Dedifferentiated amniotic fluid mesenchymal stem cell (primary cell): ENCODE results near the gene HOMER2.
"Not testable (repeated sequence)": the region's sequence is repeated elsewhere in the genome, so short reads cannot be mapped to it uniquely, and the experiment has no call there.

Source experiments
- DNase-seq: peaks from one replicate; pipeline ENCODE4 v3.0.0-alpha.2; 2016; ENCODE audit errors: extremely low spot score

Gene HOMER2

DNA sequence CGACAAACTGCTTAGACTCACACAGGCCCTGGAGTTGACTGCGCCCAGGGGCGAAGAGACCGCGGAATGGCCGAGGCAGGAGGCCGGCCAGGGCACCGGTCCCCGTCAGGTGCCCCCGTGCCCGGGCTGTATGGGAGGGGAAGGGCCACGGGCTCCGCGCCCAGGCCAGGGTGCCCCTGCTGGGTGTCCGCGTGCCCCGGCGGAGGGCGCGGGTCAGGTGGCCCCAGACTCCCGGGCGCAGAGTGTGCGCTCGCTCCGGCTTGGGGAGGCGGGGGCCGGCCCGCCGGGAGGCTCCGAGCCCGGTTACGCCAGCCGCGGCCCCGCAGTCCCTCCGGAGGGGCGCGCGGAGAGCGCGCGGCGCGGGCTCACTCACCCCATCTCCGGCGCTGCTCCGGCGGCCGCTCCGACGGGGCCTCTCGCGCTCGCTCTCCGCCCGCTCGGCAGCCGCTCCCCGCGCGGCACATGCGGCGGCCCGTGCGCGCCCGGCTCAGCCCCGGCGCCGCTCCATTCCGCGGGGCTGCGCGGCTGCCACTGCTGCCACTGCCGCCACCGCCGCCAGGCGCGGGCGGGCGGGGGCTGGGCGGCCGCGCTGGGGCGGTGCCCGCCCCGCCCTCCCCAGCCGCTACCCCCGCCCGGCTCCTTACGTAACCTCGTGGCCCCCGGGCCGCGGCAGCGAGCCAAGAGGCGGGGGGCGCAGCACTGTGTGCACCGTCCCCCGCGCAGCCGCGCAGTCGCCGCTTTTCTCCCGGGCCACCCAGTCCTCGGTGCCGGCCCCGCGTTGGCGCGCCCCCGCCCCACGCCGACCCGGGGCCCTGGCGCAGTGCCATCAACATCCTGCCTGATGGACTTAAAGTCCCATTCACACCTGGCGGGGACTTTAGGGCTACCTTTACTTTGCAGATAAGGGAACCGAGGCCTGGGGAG lies at the start of gene HOMER2:
Gene HOMER2, minus strand, starts transcription at position 563 of the 924 bp plus-strand sequence. Its CDS starts 185 bp downstream, at position 378.
- DNase-seq, result no peak

DNA sequence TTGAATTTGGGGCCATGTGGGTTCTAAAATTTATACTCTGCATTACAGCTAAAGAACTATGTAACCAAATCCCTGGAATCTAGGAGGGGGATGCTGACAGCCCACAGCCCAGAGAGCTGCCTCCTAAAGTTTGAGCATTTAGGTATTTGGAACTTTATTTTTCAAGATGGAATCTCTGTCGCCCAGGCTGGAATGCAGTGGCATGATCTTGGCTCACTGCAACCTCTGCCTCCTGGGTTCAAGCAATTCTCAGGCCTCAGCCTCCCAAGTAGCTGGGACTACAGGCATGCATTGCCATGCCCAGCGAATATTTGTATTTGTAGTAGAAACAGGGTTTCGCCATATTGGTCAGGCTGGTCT lies 48.1 kb upstream of the HOMER2 start:
- DNase-seq, result not testable (repeated sequence)

DNA sequence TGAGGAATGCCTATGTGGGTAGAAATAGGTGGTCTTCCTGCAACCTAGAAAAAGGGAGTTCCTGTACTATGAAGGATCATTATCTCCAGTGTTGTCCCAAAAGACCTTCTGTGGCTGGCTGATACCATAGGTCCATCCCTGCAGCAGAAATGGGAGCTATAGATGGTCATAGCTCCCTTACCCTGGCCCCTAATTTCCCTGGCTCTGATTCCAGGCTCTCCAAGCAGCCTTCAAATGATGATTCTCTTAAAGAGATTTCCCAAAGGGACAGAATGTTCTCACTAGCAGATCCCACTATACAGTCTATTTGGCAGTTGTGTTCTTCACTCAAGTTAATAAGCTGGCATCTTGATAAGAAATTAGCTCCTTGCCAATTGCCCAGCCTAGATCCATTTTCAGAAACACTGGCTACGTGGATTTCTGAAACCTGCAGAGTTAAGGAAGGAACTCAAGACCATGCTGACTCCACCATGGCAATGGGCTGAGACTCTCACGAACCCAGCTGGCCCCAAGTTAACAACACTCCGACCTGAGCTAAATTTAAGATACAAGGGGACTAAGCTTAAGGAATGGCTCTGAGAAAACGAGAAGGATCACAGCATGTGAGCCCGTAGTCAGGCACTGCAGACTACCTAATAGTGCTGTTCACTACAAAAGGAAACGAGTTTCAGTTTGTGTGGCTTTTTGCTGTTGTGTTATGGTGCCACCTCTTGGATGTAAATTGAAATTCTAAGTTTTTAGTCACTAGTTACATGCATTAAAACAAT lies 47.6 kb upstream of the HOMER2 start:
- peak; percentile 48 for DNase-seq

DNA sequence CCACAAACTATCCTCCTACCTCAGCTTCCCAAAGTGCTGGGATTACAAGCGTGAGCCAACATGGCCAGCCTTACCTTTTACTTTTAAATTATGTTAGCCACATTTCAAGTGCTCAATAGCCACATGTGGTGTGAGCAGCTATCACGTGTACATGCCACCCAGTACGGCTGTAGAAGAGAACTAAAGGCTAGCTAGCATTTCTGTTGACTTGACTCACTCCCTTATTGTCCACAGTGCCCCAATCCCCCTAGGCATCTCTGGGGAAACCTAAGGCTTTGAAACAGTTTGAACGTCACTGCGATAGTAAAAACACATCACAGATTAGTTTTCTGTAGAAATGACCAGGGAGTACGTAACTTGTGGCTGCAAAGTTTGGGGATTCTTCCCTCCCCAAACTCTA lies 46.9 kb upstream of the HOMER2 start:
- DNase-seq, result no peak

DNA sequence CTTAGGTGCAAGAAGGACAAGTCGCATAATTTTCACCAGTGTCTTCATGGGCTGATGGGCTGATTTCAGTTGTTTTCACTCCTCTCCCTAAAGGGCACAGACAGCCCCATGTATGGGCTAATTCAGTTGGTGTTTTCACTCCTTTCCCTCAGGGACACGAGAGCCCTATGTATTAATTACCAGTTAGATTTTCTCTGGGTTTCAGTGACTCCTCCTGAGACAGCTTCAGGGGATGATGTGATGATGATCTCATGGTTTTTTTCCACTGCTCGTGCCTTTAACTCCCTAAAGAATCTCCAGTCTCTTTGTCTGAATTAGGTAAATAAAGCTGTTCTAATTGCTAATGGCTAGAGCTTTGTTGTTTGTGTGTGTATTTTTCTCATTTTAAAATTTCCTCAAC lies 43.4 kb upstream of the HOMER2 start:
- no peak for DNase-seq

GRCh38 chr15:82995076-82995475 lies 42.6 kb upstream of the HOMER2 start:
- no peak for DNase-seq

GRCh38 chr15:82993144-82993543 lies 40.6 kb upstream of the HOMER2 start:
- no peak for DNase-seq

DNA sequence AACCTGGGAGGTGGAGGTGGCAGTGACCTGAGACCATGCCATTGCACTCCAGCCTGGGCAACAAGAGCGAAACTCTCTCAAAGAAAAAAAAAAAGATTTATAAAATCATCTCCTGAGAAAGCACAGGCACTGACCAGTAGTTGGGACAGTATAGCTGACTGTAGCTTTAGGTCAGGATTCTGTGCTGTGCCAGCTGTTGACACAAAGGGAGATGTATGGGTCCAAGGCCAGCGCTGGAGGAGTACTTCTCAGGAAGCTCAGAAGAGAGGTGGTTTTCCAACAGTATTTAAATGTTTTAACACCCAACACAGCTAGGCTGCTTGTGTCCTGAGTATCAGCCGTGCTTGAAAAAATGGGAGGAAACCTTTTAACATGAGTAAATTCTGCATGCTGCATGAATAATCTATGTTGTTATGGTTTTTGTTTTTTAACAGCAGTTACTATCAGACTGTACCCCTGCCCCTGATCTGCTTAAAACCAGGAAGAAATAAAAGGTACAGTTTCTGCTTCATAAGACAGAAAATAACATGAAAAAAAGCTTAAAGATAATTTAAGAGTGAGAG lies 40.0 kb upstream of the HOMER2 start:
- no peak for DNase-seq

- DNase-seq, result no peak
Measured at GRCh38 chr15:82986442-82986780, 33.9 kb upstream of the HOMER2 start.

DNA sequence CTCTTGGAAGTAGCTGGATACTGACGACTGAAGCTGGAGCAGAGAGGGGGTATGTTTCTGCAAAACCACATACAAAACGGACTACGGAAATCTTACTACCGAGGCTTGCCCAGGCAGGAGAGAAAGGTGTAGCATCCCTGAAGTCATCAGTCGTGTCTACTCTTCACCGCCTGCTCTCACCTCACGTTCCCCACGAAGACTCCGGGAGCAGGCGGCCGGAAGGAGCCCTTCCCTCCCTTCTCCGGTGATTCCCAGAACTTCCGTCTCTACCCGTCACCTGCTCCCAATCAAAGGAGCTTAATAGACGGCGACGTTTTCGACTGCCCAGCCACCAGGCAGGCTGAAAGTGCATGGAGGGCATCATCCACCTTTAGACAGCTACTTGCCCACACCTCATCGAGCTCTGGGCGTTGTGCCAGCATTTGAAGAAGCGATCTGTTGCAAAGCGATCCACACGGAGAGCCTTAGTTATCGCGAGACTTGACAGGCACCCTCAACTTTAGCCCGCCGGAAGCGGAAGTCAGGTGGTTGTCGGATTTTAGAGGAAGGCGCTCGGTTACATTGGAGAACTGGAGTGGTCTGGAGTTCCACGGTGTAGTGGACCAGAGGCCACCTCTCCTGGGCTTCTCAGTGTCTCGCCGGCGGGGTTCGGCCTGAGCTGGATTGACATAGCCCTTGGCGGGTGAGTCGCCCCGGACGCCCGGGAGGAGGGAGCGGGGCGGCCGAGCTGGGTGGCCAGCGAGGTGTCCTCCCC lies 33.3 kb upstream of the HOMER2 start, which contains the start of gene RAMAC:
Gene RAMAC, plus strand, starts transcription at position 523 of the 754 bp plus-strand sequence. CDS start 2,809 bp downstream, outside the sequence.
- DNase-seq, result peak; percentile 97

GRCh38 chr15:82980981-82981380 lies 28.5 kb upstream of the HOMER2 start:
- no peak for DNase-seq

- no peak for DNase-seq
Measured at GRCh38 chr15:82979726-82980125, 27.2 kb upstream of the HOMER2 start.

- DNase-seq, result no peak
Measured at GRCh38 chr15:82978438-82978837, 25.9 kb upstream of the HOMER2 start.

GRCh38 chr15:82977076-82977475 lies 24.6 kb upstream of the HOMER2 start:
- no peak for DNase-seq

DNA sequence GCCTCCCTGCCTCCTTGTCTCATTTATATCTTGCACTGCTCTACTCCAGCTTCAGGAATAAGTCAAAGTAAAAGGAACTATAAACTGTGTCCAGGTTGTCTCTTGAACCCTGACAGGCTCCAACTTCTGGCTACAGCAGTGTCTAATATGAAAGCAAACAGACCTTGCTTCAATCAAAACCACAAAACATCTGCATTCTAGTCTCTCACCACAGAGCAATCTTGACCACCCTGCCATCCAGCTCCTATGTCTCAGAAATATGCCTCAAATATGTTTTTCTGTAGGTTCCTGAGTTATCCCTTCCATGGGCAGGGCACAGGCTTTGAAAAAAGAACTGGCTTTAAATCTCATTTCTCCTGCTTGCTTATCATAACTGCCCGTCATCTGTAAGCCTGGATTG lies 20.5 kb upstream of the HOMER2 start:
- no peak for DNase-seq

GRCh38 chr15:82971218-82971984 lies 18.9 kb upstream of the HOMER2 start:
- no peak for DNase-seq

DNA sequence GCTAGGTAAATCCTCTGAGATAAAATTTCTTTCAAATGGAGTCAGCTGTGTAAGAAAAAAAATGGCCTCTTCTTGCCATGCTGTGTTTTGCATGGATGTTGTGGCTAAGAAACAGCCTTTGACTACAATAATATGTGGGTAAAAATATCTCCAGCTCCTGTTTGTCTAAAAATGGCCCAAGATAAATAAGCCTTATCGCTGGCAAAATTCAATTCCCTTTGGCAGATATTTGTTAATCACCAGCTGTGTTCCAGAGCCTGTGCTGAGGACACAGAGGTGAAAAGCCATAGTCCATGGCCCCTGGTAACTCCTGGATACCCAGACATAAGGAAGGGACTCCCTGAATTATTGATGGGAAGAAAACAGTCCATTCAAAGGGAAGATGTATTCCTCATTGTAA lies 18.2 kb upstream of the HOMER2 start:
- no peak for DNase-seq

DNA sequence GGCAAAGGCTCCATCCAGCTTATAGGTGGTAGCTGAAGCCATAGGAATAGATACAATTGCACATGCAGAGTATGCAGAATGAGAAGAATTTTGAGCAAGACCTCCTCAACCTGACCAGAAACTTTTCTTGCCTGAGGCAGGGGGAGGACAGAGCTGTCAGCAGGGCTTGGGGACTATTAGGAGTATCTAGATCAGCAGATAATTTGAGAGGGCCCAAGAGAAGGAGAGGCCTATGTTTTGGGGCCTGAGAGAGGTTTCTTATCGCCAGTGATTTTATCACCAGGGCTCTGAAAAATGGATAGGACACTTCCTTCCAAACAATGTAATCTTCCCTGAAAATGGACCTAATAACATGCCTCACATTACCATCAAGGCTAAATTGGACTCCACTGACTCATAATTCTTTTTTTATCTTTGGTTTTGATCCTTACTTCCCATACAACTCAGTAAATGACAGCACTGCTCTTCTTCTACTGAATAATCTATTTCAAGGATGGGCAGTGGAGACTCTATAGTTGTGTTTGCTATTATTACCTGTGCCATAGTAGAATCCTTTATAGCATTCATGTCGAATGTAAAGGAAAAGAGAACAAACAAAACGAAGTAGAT lies 17.7 kb upstream of the HOMER2 start:
- no peak for DNase-seq

- DNase-seq, result no peak
Measured at GRCh38 chr15:82969353-82969752, 16.8 kb upstream of the HOMER2 start.

- DNase-seq, result no peak
Measured at GRCh38 chr15:82968066-82968465, 15.5 kb upstream of the HOMER2 start.

- no peak for DNase-seq
Measured at GRCh38 chr15:82966671-82967071, 14.2 kb upstream of the HOMER2 start.
